ENCODE results near the gene PDIA2. TPM values are rescaled to one million over a fixed set of nuclear protein-coding genes. Genes with fewer than 3 reads are reported as not detected.

Gene PDIA2
- total and polyA plus RNA-seq, 4 donors, result 0.03 to 0.09 TPM; not detected in 2

GRCh38 chr16:282491-282890, 473 bp upstream of the PDIA2 start:
- H3K9me3 ChIP-seq (ENCODE audit: control insufficient read depth in 4 of 4, low read length in 3 of 4), result no peaks in the 10 kb centered on the region
- H3K4me3 ChIP-seq (ENCODE audit: low read depth in 1 of 3, low read length in 3 of 3), result no peak overlapping the region
- peaks cover 0 to 9% (median 3%) of the 10 kb centered on the region in 4 donors for H3K4me1 ChIP-seq (ENCODE audit: control insufficient read depth in 4 of 4, insufficient read depth in 4 of 4, low read length in 3 of 4)
- peaks cover 0 to 4% (median 2%) of the 10 kb centered on the region in 4 donors for H3K36me3 ChIP-seq (ENCODE audit: control insufficient read depth in 4 of 4, insufficient read depth in 3 of 4, low read depth in 1 of 4, low read length in 3 of 4)
- TF ChIP-seq GABPA (IDR thresholded peaks at IDR 0.05 in 1 of 2, conservative IDR thresholded peaks at IDR 0.05 in 1 of 2) (no peak), JUND (IDR thresholded peaks at IDR 0.05) (no peak), TAF1 (conservative IDR thresholded peaks at IDR 0.05) (no peak), RAD21 (IDR thresholded peaks at IDR 0.05) (no peak), RXRA (IDR thresholded peaks at IDR 0.05) (no peak), ATF3 (IDR thresholded peaks at IDR 0.05) (no peak), YY1 (IDR thresholded peaks at IDR 0.05) (no peak), EGR1 (IDR thresholded peaks at IDR 0.05; ENCODE audit: low read depth in 2 of 2) (no peak), HNF4A (conservative IDR thresholded peaks at IDR 0.05) (no peak), FOXA1 (IDR thresholded peaks at IDR 0.05) (no peak), NR2F2 (IDR thresholded peaks at IDR 0.05) (no peak), SP1 (IDR thresholded peaks at IDR 0.05) (no peak), FOXA2 (IDR thresholded peaks at IDR 0.05) (no peak), HNF4G (IDR thresholded peaks at IDR 0.05) (no peak), CTCF (IDR thresholded peaks at IDR 0.05; ENCODE audit: low read depth, low read length, missing input control) (no peak)
- TF ChIP-seq, protein P1, sequence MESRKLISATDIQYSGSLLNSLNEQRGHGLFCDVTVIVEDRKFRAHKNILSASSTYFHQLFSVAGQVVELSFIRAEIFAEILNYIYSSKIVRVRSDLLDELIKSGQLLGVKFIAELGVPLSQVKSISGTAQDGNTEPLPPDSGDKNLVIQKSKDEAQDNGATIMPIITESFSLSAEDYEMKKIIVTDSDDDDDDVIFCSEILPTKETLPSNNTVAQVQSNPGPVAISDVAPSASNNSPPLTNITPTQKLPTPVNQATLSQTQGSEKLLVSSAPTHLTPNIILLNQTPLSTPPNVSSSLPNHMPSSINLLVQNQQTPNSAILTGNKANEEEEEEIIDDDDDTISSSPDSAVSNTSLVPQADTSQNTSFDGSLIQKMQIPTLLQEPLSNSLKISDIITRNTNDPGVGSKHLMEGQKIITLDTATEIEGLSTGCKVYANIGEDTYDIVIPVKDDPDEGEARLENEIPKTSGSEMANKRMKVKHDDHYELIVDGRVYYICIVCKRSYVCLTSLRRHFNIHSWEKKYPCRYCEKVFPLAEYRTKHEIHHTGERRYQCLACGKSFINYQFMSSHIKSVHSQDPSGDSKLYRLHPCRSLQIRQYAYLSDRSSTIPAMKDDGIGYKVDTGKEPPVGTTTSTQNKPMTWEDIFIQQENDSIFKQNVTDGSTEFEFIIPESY (IDR thresholded peaks at IDR 0.05), result no peak
- TF ChIP-seq, protein P2, sequence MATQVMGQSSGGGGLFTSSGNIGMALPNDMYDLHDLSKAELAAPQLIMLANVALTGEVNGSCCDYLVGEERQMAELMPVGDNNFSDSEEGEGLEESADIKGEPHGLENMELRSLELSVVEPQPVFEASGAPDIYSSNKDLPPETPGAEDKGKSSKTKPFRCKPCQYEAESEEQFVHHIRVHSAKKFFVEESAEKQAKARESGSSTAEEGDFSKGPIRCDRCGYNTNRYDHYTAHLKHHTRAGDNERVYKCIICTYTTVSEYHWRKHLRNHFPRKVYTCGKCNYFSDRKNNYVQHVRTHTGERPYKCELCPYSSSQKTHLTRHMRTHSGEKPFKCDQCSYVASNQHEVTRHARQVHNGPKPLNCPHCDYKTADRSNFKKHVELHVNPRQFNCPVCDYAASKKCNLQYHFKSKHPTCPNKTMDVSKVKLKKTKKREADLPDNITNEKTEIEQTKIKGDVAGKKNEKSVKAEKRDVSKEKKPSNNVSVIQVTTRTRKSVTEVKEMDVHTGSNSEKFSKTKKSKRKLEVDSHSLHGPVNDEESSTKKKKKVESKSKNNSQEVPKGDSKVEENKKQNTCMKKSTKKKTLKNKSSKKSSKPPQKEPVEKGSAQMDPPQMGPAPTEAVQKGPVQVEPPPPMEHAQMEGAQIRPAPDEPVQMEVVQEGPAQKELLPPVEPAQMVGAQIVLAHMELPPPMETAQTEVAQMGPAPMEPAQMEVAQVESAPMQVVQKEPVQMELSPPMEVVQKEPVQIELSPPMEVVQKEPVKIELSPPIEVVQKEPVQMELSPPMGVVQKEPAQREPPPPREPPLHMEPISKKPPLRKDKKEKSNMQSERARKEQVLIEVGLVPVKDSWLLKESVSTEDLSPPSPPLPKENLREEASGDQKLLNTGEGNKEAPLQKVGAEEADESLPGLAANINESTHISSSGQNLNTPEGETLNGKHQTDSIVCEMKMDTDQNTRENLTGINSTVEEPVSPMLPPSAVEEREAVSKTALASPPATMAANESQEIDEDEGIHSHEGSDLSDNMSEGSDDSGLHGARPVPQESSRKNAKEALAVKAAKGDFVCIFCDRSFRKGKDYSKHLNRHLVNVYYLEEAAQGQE (IDR thresholded peaks at IDR 0.05), result no peak
- no peak overlapping the region for H3K9ac ChIP-seq (ENCODE audit: low read depth in 1 of 2, low read length in 2 of 2)
- H3K27me3 ChIP-seq (ENCODE audit: control insufficient read depth in 4 of 4, insufficient read depth in 4 of 4, low read length in 3 of 4), result peaks cover 0 to 11% (median 0%) of the 10 kb centered on the region in 4 donors
- WGBS, result 80% methylated on average over 22 of the region's 22 CpGs
- no peak overlapping the region for H3K27ac ChIP-seq (ENCODE audit: low read depth in 1 of 2, low read length in 2 of 2)
- DNase-seq (ENCODE audit: low spot score), result no peak
